ENCODE data around the gene CKM.
"Not testable (repeated sequence)": the region's sequence is repeated elsewhere in the genome, so short reads cannot be mapped to it uniquely, and the experiment has no call there.

Gene CKM

GRCh38 chr19:45314708-45315245, 7.9 kb downstream of the CKM start:
- no peak for DNase-seq

GRCh38 chr19:45312285-45312684, 10.4 kb downstream of the CKM start:
- DNase-seq = not testable (repeated sequence)

GRCh38 chr19:45311621-45312020, 11.1 kb downstream of the CKM start:
- no peak for DNase-seq

- DNase-seq = not testable (repeated sequence)
Measured at GRCh38 chr19:45309322-45309721, 13.4 kb downstream of the CKM start.

GRCh38 chr19:45307361-45307760, 15.3 kb downstream of the CKM start:
- no peak for DNase-seq

GRCh38 chr19:45306518-45307027, 16.1 kb downstream of the CKM start:
- no peak for DNase-seq

- no peak for DNase-seq
Measured at GRCh38 chr19:45306040-45306439, 16.6 kb downstream of the CKM start.

- DNase-seq = no peak
Measured at GRCh38 chr19:45305421-45305820, 17.3 kb downstream of the CKM start.

GRCh38 chr19:45305007-45305406, 17.7 kb downstream of the CKM start:
- no peak for DNase-seq

- DNase-seq = no peak
Measured at GRCh38 chr19:45304141-45304926, 18.3 kb downstream of the CKM start.

GRCh38 chr19:45303269-45304060, 19.2 kb downstream of the CKM start:
- no peak for DNase-seq

GRCh38 chr19:45302416-45302815, 20.3 kb downstream of the CKM start:
- no peak for DNase-seq

- DNase-seq = no peak
Measured at GRCh38 chr19:45299719-45300118, 23.0 kb downstream of the CKM start.

- no peak for DNase-seq
Measured at GRCh38 chr19:45298264-45298663, 24.4 kb downstream of the CKM start.

- DNase-seq = no peak
Measured at GRCh38 chr19:45297674-45298073, 25.0 kb downstream of the CKM start.

GRCh38 chr19:45296355-45296754, 26.3 kb downstream of the CKM start:
- no peak for DNase-seq

GRCh38 chr19:45295873-45296272, 26.8 kb downstream of the CKM start:
- no peak for DNase-seq

GRCh38 chr19:45294291-45295029, 28.2 kb downstream of the CKM start:
- no peak for DNase-seq

- DNase-seq = no peak
Measured at GRCh38 chr19:45293682-45294081, 29.0 kb downstream of the CKM start.

GRCh38 chr19:45291834-45292233, 30.8 kb downstream of the CKM start:
- DNase-seq = no peak

- DNase-seq = no peak
Measured at GRCh38 chr19:45290381-45290931, 32.2 kb downstream of the CKM start.

- no peak for DNase-seq
Measured at GRCh38 chr19:45283443-45284033, 39.1 kb downstream of the CKM start.

Measured in KG1 (cell line).